Adipocyte (in vitro differentiated cells): ENCODE measurements around the gene TWIST1.

ENCODE experiments used
- DNase-seq: peaks from one replicate; pipeline ENCODE4 v3.0.0-alpha.2; 2015; ENCODE audit warnings: low read depth
- H3K27me3 ChIP-seq: replicated peaks from 2 replicates; pipeline ENCODE4 v1.7.0; 2013; ENCODE audit warnings: mild to moderate bottlenecking, low read length, moderate library complexity; ENCODE audit not compliant: control insufficient read depth, insufficient read depth
- H3K36me3 ChIP-seq: 2 replicates; pipeline ENCODE4 v1.7.0; 2013; ENCODE audit warnings: low read length, mild to moderate bottlenecking, moderate library complexity; ENCODE audit not compliant: control insufficient read depth, insufficient read depth, severe bottlenecking
- H3K4me1 ChIP-seq: 2 replicates; pipeline ENCODE4 v1.7.0; 2013; ENCODE audit warnings: mild to moderate bottlenecking, low read length, moderate library complexity; ENCODE audit not compliant: control insufficient read depth, insufficient read depth
- H3K4me3 ChIP-seq: 2 replicates; pipeline ENCODE4 v1.7.0; 2013; ENCODE audit warnings: mild to moderate bottlenecking, low read length, moderate library complexity
- H3K9ac ChIP-seq: 2 replicates; pipeline ENCODE4 v1.7.0; 2013; ENCODE audit warnings: mild to moderate bottlenecking, low read length, moderate library complexity
- H3K9me3 ChIP-seq: 2 replicates; pipeline ENCODE4 v1.7.0; 2013; ENCODE audit warnings: mild to moderate bottlenecking, low read length, moderate library complexity; ENCODE audit not compliant: control insufficient read depth

Gene TWIST1

GRCh38 chr7:19121977-19122588 is 4.6 kb upstream of the TWIST1 start:
- Histone ChIP-seq H3K9me3 (no peaks in the 10 kb centered on the region), H3K4me3 (no peak overlapping the region), H3K36me3 (no peaks in the 10 kb centered on the region), H3K9ac (no peak overlapping the region), H3K27me3 (no peaks in the 10 kb centered on the region), H3K4me1 (peaks cover 13% of the 10 kb centered on the region)
- peak; percentile 82 for DNase-seq

- Histone ChIP-seq H3K4me1 (peaks cover 13% of the 10 kb centered on the region), H3K27me3 (no peaks in the 10 kb centered on the region)
Observed at GRCh38 chr7:19119870-19120486, 2.5 kb upstream of the TWIST1 start.

GRCh38 chr7:19119372-19119771 is 1.9 kb upstream of the TWIST1 start:
- Histone ChIP-seq H3K4me3 (no peak overlapping the region), H3K36me3 (no peaks in the 10 kb centered on the region), H3K27me3 (no peaks in the 10 kb centered on the region), H3K4me1 (peaks cover 13% of the 10 kb centered on the region), H3K9ac (no peak overlapping the region), H3K9me3 (no peaks in the 10 kb centered on the region)
- DNase-seq, result no peak

More at GRCh38 chr7:19119870-19120486, 2.5 kb upstream of the TWIST1 start:
- peak; percentile 24 for DNase-seq
- Histone ChIP-seq H3K4me3 (no peak overlapping the region), H3K9ac (peak overlapping the region; percentile 25), H3K36me3 (no peaks in the 10 kb centered on the region), H3K9me3 (no peaks in the 10 kb centered on the region)

DNA sequence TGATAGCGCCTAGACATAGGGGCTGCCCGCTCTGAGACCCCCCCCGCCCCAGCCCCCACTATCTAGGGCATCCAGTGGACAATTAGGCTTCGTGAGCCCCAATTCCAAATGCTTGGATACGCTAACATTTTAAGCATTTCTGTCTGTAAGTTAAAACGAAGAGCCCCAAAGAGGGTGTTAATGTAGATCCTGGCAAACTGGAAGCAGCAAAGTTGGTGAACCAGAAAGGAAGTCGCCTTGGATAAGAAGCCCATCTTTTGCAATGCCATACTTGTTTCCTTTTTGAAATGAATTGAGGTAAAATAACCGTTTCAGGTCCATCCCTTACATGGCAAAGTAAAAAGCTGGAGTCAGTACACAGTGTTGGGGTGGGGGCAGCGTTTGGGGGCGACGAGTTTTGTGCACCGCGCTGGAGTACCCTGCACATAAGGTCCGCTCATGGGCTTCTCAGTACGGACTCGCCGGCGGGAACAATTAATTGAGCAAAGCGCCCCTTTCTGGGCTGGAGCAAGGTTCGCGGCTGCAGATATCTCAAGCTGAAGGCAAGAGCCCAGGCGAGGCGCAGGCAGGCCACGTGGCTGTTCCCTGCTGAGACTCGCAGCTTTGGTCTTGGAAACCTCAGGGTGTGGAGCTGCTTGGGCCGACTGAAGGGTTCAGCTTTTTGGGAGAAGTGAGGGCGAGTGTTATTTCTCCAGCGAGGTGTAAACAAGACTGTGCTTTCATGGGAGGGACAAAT is 1.4 kb upstream of the TWIST1 start:
- Histone ChIP-seq H3K4me3 (peak overlapping the region; percentile 98), H3K27me3 (no peaks in the 10 kb centered on the region)
- DNase-seq, result peak; percentile 69

DNA sequence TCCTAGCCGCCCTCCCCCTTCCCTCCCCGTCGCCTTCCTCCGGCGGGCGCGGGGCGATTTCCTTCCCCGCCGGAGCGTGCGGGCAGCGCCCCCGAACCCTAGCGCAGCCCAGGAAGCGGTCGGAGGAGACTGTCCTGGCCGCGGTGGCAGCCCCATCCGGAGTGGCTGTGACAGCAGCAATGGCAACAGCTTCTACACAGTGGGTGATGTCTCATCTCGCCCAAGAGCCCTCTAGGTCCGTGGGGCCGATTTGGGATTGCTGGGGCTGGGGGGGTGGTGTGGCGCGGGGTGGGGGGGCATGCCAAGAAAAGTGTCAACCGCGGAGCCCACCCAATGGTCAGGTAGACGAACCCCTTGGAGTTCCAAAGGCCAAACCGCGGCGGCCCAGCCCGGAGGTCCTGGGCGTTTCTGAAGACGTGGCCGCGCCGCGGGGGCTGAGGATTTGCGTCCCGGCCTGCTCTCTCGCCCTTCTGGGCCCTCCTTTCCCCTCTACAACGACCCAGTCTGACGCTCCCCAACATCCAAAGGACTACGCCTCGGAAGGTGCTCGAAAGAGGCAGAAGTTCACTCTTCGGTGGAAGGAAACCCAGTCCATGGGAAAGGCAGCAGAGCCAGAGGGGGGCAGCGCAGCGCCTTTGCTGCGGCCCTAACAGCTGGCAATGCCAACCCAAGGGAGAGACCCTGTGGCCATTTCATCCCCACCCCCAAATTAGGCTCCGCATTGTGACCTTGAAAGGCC is 603 bp upstream of the TWIST1 start:
- Histone ChIP-seq H3K9ac (peak overlapping the region; percentile 98), H3K4me1 (peaks cover 27% of the 10 kb centered on the region), H3K36me3 (no peaks in the 10 kb centered on the region), H3K4me3 (peak overlapping the region; percentile 98), H3K9me3 (no peaks in the 10 kb centered on the region), H3K27me3 (no peaks in the 10 kb centered on the region)
- peak; percentile 74 for DNase-seq

More for the DNA sequence above, 1.4 kb upstream of the TWIST1 start:
- Histone ChIP-seq H3K36me3 (no peaks in the 10 kb centered on the region), H3K9me3 (no peaks in the 10 kb centered on the region), H3K9ac (peak overlapping the region; percentile 98), H3K4me1 (peaks cover 19% of the 10 kb centered on the region)

DNA sequence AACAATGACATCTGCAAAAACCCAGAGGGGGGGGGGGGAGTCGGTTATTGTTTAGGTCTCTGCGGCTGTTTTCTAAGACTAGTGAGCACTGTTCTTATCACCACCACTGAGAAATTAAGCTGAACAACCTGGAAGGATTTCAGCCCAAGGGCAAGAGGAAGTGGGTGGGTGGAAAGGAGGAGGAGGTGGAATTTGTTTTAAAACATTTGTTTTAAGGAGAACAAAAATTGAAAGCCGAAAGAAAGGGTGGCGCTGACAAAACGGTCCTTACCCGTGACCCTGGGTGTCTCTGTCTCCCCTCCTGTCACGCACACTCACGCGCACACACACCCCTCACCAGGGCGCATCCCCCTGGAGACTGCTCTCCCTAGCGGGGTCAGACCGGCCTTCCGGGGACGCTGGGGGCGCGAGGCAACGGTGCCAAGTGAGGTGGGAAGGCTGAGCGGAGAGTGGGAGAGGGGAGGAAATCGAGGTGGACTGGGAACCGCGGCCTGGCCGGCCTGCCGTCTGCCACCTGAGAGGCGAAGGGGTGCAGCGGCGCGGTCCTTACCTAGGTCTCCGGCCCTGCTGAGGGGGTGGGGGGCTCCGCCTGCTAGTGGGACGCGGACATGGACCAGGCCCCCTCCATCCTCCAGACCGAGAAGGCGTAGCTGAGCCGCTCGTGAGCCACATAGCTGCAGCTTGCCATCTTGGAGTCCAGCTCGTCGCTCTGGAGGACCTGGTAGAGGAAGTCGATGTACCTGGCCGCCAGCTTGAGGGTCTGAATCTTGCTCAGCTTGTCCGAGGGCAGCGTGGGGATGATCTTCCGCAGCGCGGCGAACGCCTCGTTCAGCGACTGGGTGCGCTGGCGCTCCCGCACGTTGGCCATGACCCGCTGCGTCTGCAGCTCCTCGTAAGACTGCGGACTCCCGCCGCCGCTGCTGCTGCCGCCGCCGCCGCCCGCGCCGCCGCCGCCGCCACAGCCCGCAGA is 1.0 kb downstream of the TWIST1 start:
- no peaks in the 10 kb centered on the region for H3K27me3 ChIP-seq
- peaks cover 36% of the 10 kb centered on the region for H3K4me1 ChIP-seq
- DNase-seq, result peak; percentile 48

GRCh38 chr7:19114551-19114855 is 2.9 kb downstream of the TWIST1 start:
- peak; percentile 62 for DNase-seq
- H3K36me3 ChIP-seq, result no peaks in the 10 kb centered on the region
- H3K9ac ChIP-seq, result peak overlapping the region; percentile 98
- H3K4me3 ChIP-seq, result peak overlapping the region; percentile 98
- H3K4me1 ChIP-seq, result peaks cover 24% of the 10 kb centered on the region
- H3K27me3 ChIP-seq, result no peaks in the 10 kb centered on the region
- H3K9me3 ChIP-seq, result no peaks in the 10 kb centered on the region

More for the DNA sequence above, 1.0 kb downstream of the TWIST1 start:
- H3K9ac ChIP-seq, result peak overlapping the region; percentile 98
- H3K4me3 ChIP-seq, result peak overlapping the region; percentile 98
- H3K36me3 ChIP-seq, result no peaks in the 10 kb centered on the region
- no peaks in the 10 kb centered on the region for H3K9me3 ChIP-seq

- no peaks in the 10 kb centered on the region for H3K27me3 ChIP-seq
- no peaks in the 10 kb centered on the region for H3K9me3 ChIP-seq
- H3K9ac ChIP-seq, result peak overlapping the region; percentile 98
- DNase-seq, result peak; percentile 51
- H3K4me1 ChIP-seq, result peaks cover 27% of the 10 kb centered on the region
- H3K36me3 ChIP-seq, result no peaks in the 10 kb centered on the region
- peak overlapping the region; percentile 98 for H3K4me3 ChIP-seq
Observed at GRCh38 chr7:19113855-19114550, 3.4 kb downstream of the TWIST1 start.

DNA sequence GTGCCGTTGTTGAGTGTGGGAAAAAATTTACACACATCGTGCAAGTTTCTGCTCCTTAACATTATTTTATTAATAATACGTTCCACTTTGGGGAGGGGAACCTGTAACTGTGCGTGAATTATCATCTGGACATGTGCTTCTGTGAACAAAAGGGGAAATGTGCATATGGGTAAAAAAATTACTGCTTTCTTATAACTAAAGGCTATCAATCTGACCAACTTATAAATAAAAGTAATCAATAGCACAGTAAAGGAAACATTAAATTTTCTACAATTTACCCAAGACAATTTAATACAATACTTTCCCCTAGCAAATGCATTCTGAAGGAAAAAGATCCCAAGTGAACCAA is 4.5 kb downstream of the TWIST1 start:
- Histone ChIP-seq H3K4me3 (peak overlapping the region; percentile 98), H3K27me3 (no peaks in the 10 kb centered on the region)

More for the DNA sequence above, 4.5 kb downstream of the TWIST1 start:
- DNase-seq, result no peak
- no peaks in the 10 kb centered on the region for H3K36me3 ChIP-seq
- peaks cover 35% of the 10 kb centered on the region for H3K4me1 ChIP-seq
- H3K9me3 ChIP-seq, result no peaks in the 10 kb centered on the region
- H3K9ac ChIP-seq, result peak overlapping the region; percentile 98
